Endothelial cell of umbilical vein (primary cell): ENCODE measurements around the gene SAMD4B.

Experiments used
- EZH2 ChIP-seq: IDR thresholded peaks from 2 replicates; pipeline ENCODE4 v1.6.1; 2012; ENCODE audit warnings: borderline replicate concordance, low read depth, mild to moderate bottlenecking, moderate library complexity, low read length, inconsistent platforms; ENCODE audit not compliant: severe bottlenecking
- POLR2A ChIP-seq: IDR thresholded peaks from 2 replicates; pipeline ENCODE4 v1.6.1; 2012; ENCODE audit warnings: low read depth, mild to moderate bottlenecking, control low read depth, low read length
- POLR2AphosphoS5 ChIP-seq: IDR thresholded peaks from 2 replicates; pipeline ENCODE4 v1.6.1; 2012; ENCODE audit warnings: low read depth, mild to moderate bottlenecking, control low read depth, low read length, moderate library complexity; ENCODE audit not compliant: insufficient read depth
- TF ChIP-seq, protein P1 (sequence below), 2 donors: IDR thresholded peaks; 1 replicate in 1 of 2; 2 replicates in 1 of 2; pipeline ENCODE4 v1.5.1; 2011; ENCODE audit warnings: low read length in 2 of 2, mild to moderate bottlenecking in 2 of 2, moderate library complexity in 2 of 2, control low read depth in 1 of 2, inconsistent platforms in 1 of 2, low read depth in 1 of 2; ENCODE audit not compliant: insufficient read depth in 1 of 2; ENCODE audit errors: extremely low read depth in 1 of 2

DNA sequence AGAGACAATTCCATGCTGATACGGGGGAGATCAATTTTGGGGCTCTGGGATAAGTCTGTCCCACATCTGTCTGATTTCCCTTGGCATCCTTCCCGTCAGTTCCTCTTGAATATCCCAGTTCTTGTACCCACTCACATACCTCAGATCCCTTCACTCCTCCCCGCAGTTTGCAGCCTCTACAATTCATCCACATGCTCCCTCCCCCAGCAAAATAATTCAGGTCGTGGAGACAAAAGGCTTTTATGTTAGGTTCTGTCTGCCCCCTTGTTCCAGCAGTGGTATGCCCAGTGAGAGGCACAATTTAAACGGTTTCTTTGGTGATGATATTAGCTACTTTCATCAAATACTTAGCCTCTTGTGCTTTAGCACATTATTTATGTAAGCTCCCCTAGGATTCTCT lies 83.9 kb downstream of the SAMD4B start:
- TF ChIP-seq, protein P1, sequence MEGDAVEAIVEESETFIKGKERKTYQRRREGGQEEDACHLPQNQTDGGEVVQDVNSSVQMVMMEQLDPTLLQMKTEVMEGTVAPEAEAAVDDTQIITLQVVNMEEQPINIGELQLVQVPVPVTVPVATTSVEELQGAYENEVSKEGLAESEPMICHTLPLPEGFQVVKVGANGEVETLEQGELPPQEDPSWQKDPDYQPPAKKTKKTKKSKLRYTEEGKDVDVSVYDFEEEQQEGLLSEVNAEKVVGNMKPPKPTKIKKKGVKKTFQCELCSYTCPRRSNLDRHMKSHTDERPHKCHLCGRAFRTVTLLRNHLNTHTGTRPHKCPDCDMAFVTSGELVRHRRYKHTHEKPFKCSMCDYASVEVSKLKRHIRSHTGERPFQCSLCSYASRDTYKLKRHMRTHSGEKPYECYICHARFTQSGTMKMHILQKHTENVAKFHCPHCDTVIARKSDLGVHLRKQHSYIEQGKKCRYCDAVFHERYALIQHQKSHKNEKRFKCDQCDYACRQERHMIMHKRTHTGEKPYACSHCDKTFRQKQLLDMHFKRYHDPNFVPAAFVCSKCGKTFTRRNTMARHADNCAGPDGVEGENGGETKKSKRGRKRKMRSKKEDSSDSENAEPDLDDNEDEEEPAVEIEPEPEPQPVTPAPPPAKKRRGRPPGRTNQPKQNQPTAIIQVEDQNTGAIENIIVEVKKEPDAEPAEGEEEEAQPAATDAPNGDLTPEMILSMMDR (IDR thresholded peaks at IDR 0.05; ENCODE audit: extremely low read depth in 1 of 2, insufficient read depth in 1 of 2, low read depth in 1 of 2, low read length in 2 of 2): no peak
- TF ChIP-seq POLR2A (no peak), POLR2AphosphoS5 (no peak), EZH2 (no peak)
